ENCODE measurements around the gene IGFLR1.

GRCh38 chr19:35715355-35715809 is 26.9 kb downstream of the IGFLR1 start:
- TF ChIP-seq TOX (CRISPR knock-in tag; IDR thresholded peaks at IDR 0.05; ENCODE audit: borderline replicate concordance) (no peak), PPARA (CRISPR knock-in tag; IDR thresholded peaks at IDR 0.05; ENCODE audit: borderline replicate concordance) (no peak), OSR1 (CRISPR knock-in tag; IDR thresholded peaks at IDR 0.05) (no peak), CSRNP3 (CRISPR knock-in tag; IDR thresholded peaks at IDR 0.05) (no peak), SNAI2 (CRISPR knock-in tag; IDR thresholded peaks at IDR 0.05) (no peak)

All from SK-N-SH treated with all-trans-retinoic acid at 6 μM for 48 hours (cell line).